Limb (tissue), 2 donors: Measurements from ENCODE around the gene LTN1.
"Not testable (repeated sequence)": the region's sequence is repeated elsewhere in the genome, so short reads cannot be mapped to it uniquely, and the experiment has no call there.

Experiments used
- DNase-seq, 2 donors: peaks; one replicate each; pipeline ENCODE4 v3.0.0-alpha.2; 2016; ENCODE audit errors: extremely low spot score in 2 of 2

Gene LTN1, protein sequence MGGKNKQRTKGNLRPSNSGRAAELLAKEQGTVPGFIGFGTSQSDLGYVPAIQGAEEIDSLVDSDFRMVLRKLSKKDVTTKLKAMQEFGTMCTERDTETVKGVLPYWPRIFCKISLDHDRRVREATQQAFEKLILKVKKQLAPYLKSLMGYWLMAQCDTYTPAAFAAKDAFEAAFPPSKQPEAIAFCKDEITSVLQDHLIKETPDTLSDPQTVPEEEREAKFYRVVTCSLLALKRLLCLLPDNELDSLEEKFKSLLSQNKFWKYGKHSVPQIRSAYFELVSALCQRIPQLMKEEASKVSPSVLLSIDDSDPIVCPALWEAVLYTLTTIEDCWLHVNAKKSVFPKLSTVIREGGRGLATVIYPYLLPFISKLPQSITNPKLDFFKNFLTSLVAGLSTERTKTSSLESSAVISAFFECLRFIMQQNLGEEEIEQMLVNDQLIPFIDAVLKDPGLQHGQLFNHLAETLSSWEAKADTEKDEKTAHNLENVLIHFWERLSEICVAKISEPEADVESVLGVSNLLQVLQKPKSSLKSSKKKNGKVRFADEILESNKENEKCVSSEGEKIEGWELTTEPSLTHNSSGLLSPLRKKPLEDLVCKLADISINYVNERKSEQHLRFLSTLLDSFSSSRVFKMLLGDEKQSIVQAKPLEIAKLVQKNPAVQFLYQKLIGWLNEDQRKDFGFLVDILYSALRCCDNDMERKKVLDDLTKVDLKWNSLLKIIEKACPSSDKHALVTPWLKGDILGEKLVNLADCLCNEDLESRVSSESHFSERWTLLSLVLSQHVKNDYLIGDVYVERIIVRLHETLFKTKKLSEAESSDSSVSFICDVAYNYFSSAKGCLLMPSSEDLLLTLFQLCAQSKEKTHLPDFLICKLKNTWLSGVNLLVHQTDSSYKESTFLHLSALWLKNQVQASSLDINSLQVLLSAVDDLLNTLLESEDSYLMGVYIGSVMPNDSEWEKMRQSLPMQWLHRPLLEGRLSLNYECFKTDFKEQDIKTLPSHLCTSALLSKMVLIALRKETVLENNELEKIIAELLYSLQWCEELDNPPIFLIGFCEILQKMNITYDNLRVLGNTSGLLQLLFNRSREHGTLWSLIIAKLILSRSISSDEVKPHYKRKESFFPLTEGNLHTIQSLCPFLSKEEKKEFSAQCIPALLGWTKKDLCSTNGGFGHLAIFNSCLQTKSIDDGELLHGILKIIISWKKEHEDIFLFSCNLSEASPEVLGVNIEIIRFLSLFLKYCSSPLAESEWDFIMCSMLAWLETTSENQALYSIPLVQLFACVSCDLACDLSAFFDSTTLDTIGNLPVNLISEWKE (N-terminal part only)

DNA sequence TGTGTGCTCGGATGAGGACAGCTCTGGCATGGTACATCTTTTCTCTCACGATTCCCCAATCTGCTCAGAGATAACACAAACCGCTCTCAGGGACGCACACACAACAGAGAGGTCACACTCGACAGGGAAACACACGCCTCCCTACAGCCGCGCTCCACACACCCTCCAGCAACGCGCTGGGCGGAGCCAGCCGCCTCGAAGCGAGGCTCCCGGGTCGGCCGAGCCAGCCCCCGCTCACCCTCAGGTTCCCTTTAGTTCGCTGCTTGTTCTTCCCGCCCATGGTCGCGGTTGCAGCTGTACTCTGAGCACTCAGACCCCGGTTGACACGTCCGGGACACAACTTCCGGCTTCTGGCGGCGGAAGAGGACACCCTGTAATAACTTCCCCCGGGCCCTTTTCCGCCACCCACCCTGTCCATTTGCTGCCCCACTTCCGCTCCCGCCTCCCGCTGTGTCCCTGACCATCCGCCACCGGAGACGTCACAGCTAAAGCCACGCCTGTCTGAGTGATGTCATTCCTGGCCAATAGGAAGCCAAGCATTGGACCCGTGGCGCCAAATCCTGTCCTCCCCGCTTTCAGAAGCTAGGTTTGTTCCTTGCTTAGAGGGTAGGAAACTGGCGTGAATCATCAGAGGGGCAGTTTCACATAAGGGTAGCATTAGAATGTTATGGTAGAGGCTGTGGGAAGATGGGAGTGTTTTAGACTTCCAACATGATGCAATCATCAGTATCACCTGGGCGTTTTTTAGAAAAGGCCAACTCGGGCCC is at the start of gene LTN1:
Gene LTN1, minus strand, starts transcription at position 352 of the 767 bp plus-strand sequence. Its CDS starts 72 bp downstream, at position 280.
- DNase-seq = peak; percentile 98 to 99

- DNase-seq = no peak
Measured at GRCh38 chr21:29034678-29035077, 42.0 kb upstream of the LTN1 start.

- DNase-seq = no peak
Measured at GRCh38 chr21:29033871-29034270, 41.2 kb upstream of the LTN1 start.

DNA sequence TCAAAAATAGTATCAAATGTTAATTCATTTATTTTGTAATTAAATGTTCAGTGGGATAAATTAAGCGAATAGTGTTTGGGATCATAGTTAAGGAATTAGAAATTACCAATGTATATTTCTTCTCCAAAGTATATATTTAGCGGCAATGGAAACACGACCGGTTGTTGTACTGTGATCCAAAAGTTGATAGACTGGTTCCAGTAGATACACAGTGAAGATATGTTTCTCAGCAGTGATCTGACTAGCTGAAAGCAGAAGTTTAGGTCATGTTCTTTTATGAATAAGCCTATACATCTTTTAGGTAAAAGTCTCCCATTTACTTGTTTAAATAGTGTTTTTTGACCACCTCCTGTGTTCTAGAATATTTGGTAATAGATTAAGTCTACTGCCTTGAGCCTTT is 40.6 kb upstream of the LTN1 start:
- no peak for DNase-seq

GRCh38 chr21:29030909-29031308 is 38.2 kb upstream of the LTN1 start:
- no peak for DNase-seq

- DNase-seq = no peak
Measured at GRCh38 chr21:29029524-29029923, 36.8 kb upstream of the LTN1 start.

DNA sequence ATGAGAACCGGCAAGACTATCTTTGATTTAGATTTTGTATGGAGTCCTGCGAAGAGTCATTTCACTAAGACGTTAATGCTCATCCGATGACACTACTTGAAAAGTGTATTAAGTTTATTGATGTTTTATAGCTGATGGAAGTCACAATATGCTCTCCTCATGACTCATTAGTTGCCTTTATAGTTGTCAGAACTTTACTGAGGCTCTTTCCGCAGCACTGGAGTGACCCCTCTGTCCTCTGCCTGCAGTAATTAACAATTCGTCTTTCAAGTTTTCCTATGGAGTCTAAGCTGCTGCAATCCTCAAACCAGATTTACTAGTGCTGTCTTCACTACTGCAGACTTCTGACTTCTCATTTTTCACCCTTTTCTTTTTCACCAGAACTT is 32.6 kb upstream of the LTN1 start:
- no peak for DNase-seq

- peak; percentile 97 to 98 for DNase-seq
Measured at GRCh38 chr21:29024474-29025327, 32.0 kb upstream of the LTN1 start, which contains the start of gene USP16. USP16 (plus strand) TSS chr21:29024668; CDS start chr21:29027914, 3,246 bp downstream.

- no peak for DNase-seq
Measured at GRCh38 chr21:29022166-29022565, 29.5 kb upstream of the LTN1 start.

DNA sequence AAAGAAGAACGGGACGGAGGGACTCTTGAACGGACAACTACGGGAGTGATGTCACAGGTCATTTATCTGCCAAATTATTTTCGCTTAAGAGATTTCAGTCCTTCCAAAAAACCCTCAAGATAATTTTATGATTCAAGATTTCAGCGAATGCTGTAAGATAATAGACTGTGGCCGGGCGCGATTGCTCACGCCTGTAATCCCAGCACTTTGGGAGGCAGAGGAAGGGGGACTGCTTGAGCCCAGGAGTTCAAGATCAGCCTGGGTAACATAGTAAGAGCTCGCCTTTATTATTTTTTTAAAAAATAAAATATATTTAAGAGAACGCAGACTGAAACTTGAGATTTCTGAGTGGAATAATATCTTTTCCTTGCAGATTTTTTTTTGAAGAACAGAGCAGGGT is 25.9 kb upstream of the LTN1 start:
- no peak for DNase-seq

DNA sequence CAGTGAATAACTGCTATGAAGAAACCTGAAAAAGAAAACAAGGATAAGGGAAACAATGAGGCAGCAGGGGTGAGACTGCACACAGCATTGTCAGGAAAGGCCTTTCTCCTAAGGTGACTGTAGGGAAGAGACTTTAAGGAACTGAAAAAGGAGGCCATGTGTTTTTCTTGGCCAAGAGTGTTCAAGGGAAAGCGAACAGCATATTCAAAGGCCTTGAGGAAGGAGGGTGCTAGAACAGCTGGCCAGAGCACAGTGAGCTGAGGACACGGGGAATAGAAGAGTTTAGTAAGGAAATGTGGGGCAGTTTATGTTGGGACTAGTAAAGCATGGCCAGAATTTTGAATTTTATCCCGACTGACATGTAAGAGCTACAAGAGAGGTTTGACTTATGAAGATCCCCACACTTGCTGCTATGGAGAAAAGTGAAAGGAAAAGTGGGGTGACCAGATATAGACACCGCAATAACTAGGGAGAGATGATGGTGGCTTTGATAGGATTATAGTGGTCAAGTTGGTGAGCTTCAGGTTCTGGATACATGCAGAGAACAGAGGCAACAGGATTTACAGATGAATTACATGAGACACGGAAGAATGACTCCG is 25.1 kb upstream of the LTN1 start:
- DNase-seq = no peak

DNA sequence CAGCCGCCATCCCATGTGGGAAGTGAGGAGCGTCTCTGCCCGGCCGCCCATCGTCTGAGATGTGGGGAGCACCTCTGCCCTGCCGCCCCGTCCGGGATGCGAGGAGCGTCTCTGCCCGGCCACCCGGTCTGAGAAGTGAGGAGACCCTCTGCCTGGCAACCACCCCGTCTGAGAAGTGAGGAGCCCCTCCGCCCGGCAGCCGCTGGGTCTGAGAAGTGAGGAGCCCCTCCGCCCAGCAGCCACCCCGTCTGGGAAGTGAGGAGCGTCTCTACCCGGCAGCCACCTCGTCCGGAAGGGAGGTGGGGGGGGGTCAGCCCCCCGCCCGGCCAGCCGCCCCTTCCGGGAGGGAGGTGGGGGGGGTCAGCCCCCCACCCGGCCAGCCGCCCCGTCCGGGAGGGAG is 18.6 kb upstream of the LTN1 start:
- not testable (repeated sequence) for DNase-seq

DNA sequence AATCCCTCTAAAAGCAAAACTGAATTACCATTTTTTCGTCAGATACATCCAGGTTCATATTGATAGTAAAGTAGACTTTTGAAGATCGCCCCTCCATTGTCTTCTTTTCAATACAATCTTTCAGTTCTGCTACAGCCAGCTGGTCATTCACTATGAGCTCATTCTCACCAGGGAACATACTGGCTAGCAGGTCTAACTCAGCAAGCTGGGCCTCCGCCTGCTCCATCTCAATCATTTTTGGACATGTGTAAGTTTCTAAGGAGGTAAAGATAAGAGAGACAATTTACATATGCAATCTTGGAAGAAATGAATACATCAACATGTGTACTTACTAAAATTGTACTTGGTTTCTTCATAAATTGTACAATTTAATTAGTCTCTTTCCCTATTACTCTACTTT is 15.7 kb upstream of the LTN1 start:
- DNase-seq = no peak

- DNase-seq = no peak
Measured at GRCh38 chr21:29007810-29008209, 15.1 kb upstream of the LTN1 start.

GRCh38 chr21:29007135-29007534 is 14.5 kb upstream of the LTN1 start:
- no peak for DNase-seq

- DNase-seq = no peak
Measured at GRCh38 chr21:29005696-29006095, 13.0 kb upstream of the LTN1 start.

DNA sequence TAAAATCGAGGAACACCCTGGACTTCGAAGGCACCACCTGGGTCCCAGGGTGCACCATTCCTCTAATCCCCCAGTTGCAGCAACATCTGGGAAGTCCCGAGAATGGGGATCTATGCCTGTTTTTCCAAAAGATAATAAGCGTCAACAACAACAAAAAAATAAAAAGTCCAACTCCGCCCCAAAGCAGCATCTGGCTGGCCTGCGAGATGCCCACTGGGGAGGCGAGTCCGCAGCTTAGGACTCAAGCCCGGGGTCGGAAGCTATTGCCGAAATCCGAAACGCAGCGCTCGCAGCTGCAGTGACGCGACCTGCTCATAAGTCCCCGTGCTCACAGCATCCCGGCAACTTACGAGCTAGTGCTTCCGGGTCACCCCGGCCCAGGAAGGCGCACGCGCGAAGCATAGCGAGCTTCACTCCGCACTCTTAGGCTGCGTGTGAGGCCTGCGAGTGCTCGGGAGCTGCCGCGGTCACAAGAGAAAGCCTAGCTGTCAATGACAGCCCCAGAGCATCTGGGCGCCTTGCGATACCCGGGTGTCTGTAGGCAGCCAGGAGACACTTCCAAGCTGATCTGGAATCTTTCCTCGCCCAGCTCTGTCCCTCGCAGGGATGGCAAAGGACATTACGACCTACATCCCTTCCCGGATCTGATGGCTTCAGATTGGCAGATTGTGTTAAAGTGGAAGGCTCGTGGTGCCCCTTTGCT is 9.9 kb upstream of the LTN1 start:
- DNase-seq = peak; percentile 94 to 95

DNA sequence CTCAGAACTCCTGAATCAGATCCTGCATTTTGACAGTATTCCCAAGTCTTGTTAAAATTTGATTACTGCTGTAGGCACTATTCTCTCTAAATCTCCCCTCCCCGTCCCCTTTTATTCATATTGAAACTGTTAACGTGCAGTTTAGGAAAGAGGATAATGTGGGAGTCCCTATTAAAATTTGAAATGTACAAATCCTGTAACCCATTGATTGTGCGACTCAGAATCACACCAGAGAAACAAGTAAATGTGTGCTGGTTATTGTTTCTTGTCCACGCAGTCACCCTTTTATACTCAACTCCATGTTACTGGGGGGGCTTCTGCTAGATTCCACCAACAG is 584 bp upstream of the LTN1 start:
- DNase-seq = no peak
